Measurements from ENCODE around the gene MYBPC2. TPM values are rescaled to one million over a fixed set of nuclear protein-coding genes. Genes with fewer than 3 reads are reported as not detected.

The MYBPC2 gene
- total RNA-seq, 1 experiment from 2014 or later = not detected

DNA sequence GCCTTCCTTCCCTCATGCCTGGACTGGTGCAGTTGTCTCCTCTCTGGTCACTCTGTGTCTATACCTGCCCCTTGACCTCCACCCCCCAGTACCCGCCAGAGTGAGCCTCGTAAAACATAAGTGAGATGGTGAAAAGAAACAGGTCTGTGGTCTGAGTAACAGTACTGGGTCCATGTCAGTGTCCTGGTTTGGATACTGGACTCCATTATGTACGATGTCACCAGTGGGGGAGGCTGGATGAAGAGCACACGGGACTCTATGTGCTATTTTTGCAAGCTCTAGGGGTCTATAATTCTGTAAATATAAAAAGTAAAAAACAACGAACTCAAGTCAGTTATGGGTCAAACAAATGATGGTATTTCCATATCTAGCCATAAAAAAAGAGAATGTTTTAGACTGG lies 14.4 kb downstream of the MYBPC2 start:
- no peaks in the 10 kb centered on the region for H3K4me1 ChIP-seq (ENCODE audit: insufficient read depth, low read length, poor library complexity, severe bottlenecking)
- ChIA-PET CTCF (no interaction called here), POLR2A (ENCODE audit: low non-redundant PET) (no interaction called here)
- BruUV-seq (replicated peaks) = no TSS peak
- no peaks in the 10 kb centered on the region for H3K36me3 ChIP-seq (ENCODE audit: insufficient read depth, low read length, poor library complexity, severe bottlenecking)
- DNase-seq (ENCODE audit: low spot score) = no peak
- no peaks in the 10 kb centered on the region for H3K27me3 ChIP-seq (replicated peaks; ENCODE audit: insufficient read depth, low read depth, low read length, poor library complexity)
- intact Hi-C loops (cut with micrococcal nuclease; ENCODE audit: unreplicated experiment) = no loop called here
- no peak overlapping the region for H3K4me3 ChIP-seq (ENCODE audit: low read depth, low read length, poor library complexity, severe bottlenecking)
- H3K27ac ChIP-seq (ENCODE audit: low read depth, low read length, poor library complexity, severe bottlenecking) = no peak overlapping the region
- H3K9me3 ChIP-seq (ENCODE audit: low read depth, low read length, poor library complexity, severe bottlenecking) = no peaks in the 10 kb centered on the region
- TF ChIP-seq, protein P1, sequence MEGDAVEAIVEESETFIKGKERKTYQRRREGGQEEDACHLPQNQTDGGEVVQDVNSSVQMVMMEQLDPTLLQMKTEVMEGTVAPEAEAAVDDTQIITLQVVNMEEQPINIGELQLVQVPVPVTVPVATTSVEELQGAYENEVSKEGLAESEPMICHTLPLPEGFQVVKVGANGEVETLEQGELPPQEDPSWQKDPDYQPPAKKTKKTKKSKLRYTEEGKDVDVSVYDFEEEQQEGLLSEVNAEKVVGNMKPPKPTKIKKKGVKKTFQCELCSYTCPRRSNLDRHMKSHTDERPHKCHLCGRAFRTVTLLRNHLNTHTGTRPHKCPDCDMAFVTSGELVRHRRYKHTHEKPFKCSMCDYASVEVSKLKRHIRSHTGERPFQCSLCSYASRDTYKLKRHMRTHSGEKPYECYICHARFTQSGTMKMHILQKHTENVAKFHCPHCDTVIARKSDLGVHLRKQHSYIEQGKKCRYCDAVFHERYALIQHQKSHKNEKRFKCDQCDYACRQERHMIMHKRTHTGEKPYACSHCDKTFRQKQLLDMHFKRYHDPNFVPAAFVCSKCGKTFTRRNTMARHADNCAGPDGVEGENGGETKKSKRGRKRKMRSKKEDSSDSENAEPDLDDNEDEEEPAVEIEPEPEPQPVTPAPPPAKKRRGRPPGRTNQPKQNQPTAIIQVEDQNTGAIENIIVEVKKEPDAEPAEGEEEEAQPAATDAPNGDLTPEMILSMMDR (conservative IDR thresholded peaks at IDR 0.05; ENCODE audit: low read depth, low read length) = no peak
- no peak for TF ChIP-seq EZH2 (IDR thresholded peaks at IDR 0.05; ENCODE audit: borderline replicate concordance, low read depth, low read length, poor library complexity, severe bottlenecking)

DNA sequence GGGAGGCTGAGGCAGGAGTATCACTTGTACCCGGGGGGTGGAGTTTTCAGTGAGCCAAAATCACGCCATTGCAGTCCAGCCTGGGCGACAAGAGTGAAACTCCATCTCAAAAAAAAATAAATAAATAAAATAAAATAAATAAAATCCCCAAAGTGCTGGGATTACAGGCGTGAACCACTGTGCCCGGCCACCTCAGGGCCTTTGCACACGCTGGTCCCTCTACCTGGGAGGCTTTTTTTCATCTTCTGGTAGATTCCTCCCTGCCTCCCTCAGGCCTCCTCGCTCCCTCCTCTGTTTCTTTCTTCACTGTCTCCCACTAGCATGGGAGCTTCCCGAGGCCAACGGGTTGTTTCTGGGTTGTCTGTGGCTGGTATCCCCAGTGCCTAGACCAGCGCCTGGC lies 15.1 kb downstream of the MYBPC2 start:
- H3K4me3 ChIP-seq (ENCODE audit: low read depth, low read length, poor library complexity, severe bottlenecking) = no peak overlapping the region
- H3K27ac ChIP-seq (ENCODE audit: low read depth, low read length, poor library complexity, severe bottlenecking) = no peak overlapping the region
- no peaks in the 10 kb centered on the region for H3K4me1 ChIP-seq (ENCODE audit: insufficient read depth, low read length, poor library complexity, severe bottlenecking)
- BruUV-seq (replicated peaks) = no TSS peak
- POLR2A ChIA-PET (ENCODE audit: low non-redundant PET) = no interaction called here
- H3K36me3 ChIP-seq (ENCODE audit: insufficient read depth, low read length, poor library complexity, severe bottlenecking) = no peaks in the 10 kb centered on the region
- intact Hi-C loops (cut with micrococcal nuclease; ENCODE audit: unreplicated experiment) = no loop called here
- TF ChIP-seq, protein P1 (conservative IDR thresholded peaks at IDR 0.05; ENCODE audit: low read depth, low read length) = no peak
- no peak for TF ChIP-seq EZH2 (IDR thresholded peaks at IDR 0.05; ENCODE audit: borderline replicate concordance, low read depth, low read length, poor library complexity, severe bottlenecking)
- no peak for DNase-seq (ENCODE audit: low spot score)
- CTCF ChIA-PET = interaction anchor here (0.8 kb wide), 1 partner anchor 13 kb away, joined by 3 read pairs; no protein-coding TSS in a partner anchor
- no peaks in the 10 kb centered on the region for H3K9me3 ChIP-seq (ENCODE audit: low read depth, low read length, poor library complexity, severe bottlenecking)
- H3K27me3 ChIP-seq (replicated peaks; ENCODE audit: insufficient read depth, low read depth, low read length, poor library complexity) = no peaks in the 10 kb centered on the region

DNA sequence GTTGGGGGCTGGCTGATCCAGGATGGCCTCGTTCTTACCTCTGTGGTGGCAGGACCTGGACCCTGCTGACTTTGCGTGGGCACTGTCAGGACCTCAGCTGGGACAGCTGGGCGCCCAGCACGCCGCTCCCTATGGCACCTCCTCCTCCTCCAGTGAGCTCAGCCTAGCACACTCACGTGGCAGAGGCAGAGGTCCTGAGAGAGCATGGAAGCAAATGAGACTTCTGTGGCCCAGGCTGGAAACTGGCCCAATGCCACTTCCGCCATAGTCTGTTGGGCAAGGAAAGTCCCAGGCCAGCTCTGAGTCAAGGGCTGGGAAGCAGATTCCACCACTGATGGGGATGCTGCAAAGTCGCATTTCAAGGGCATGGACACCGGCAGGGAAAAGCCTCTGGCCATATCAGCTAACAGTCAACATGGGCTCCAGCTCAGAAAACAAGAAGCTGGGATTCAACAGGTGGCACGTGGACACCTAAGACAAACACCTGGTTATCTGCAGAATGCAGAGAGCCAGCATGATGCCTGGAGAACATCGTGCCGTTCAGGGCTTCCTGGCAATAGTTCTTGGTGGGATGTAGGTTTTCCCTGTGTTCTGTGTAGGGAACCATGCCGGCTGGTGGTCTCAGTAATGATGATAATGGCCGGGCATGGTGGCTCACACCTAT lies 16.7 kb downstream of the MYBPC2 start:
- no peak for TF ChIP-seq EZH2 (IDR thresholded peaks at IDR 0.05; ENCODE audit: borderline replicate concordance, low read depth, low read length, poor library complexity, severe bottlenecking)
- TF ChIP-seq, protein P1 (conservative IDR thresholded peaks at IDR 0.05; ENCODE audit: low read depth, low read length) = no peak
- Histone ChIP-seq H3K27me3 (replicated peaks; ENCODE audit: insufficient read depth, low read depth, low read length, poor library complexity) (no peaks in the 10 kb centered on the region), H3K4me3 (ENCODE audit: low read depth, low read length, poor library complexity, severe bottlenecking) (no peak overlapping the region), H3K4me1 (ENCODE audit: insufficient read depth, low read length, poor library complexity, severe bottlenecking) (no peaks in the 10 kb centered on the region), H3K36me3 (ENCODE audit: insufficient read depth, low read length, poor library complexity, severe bottlenecking) (no peaks in the 10 kb centered on the region), H3K27ac (ENCODE audit: low read depth, low read length, poor library complexity, severe bottlenecking) (no peak overlapping the region), H3K9me3 (ENCODE audit: low read depth, low read length, poor library complexity, severe bottlenecking) (no peaks in the 10 kb centered on the region)
- DNase-seq (ENCODE audit: low spot score) = no peak
- no TSS peak for BruUV-seq (replicated peaks)
- ChIA-PET CTCF (no interaction called here), POLR2A (ENCODE audit: low non-redundant PET) (no interaction called here)
- intact Hi-C loops (cut with micrococcal nuclease; ENCODE audit: unreplicated experiment) = no loop called here

Data from A673 (cell line).